ENCODE data around the gene TRPM1.
"Not testable (repeated sequence)": the region's sequence is repeated elsewhere in the genome, so short reads cannot be mapped to it uniquely, and the experiment has no call there.

Gene TRPM1

GRCh38 chr15:31116423-31117030 is 15.0 kb upstream of the TRPM1 start:
- DNase-seq (ENCODE audit: low read depth) = no peak

- DNase-seq (ENCODE audit: low read depth) = no peak
These were observed 9.6 kb upstream of the TRPM1 start for GRCh38 chr15:31111091-31111647.

- DNase-seq (ENCODE audit: low read depth) = no peak
These were observed 7.3 kb upstream of the TRPM1 start for GRCh38 chr15:31108836-31109235.

- no peak for DNase-seq (ENCODE audit: low read depth)
These were observed 5.2 kb upstream of the TRPM1 start for GRCh38 chr15:31106495-31107300.

DNA sequence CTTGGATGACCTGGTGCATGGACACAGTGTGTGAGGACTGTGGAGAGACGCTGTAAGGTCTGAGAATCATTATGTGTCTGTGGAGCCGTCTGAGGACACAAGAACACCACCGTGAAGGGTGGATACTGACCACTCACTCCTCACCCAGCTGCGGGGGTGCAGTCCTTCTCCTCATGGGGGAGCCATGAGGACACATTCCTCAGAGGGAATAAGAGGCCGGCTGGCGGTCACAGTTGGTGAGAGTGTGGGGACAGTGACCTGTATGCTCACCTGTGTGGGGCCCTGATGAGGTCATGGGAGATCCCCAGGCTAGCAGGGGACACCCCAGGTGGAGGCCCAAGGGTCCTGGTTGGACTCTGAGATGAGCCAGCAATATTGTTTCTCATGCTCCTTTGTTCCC is 2.5 kb upstream of the TRPM1 start:
- DNase-seq (ENCODE audit: low read depth) = no peak

DNA sequence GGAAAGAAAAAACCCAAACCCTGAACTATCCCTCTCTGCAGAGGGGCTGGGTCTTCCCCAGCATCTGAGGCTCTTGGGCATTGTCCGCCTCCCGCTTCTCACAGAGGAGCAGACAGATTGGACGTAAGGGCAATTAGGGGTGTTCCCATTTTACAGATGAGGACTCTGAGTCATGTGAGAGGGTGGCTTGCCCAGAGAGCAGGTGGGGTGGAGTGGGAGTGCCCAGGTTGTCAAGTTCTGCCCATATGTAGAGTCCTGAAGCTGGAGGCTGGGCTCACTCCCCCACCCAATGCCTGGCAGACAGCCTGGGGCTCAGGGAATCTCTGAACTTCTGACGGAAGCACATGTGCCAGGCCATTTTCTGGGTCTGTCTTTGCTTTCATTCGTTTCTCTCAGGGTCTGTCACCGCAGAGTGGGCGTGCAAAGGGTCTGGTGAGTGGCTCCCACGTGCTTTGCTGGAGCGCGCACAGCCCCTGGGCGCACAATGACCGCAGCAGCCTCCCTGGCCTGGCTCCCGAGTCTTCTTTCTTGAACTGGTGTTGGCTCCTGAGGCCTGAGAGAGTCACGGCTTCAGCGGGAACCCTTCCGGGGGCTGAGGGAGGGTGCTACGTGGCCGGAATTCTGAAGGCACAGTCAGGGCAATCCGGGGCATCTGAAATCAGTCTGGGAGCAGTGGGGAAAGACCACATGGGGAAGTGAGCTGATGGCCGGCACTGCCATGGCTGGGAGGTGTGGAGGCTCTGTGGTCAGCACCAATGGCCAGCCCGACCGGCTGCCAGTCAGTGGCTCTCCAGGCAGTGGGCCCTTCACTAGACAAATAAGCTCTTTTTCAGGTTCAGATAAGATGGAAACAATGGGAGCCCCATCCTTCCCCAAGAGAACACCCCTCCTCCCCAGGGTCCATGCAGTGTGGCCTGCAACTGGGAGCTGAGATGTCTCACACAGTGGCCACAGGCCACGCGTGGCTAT is 1.1 kb upstream of the TRPM1 start:
- no peak for DNase-seq (ENCODE audit: low read depth)

DNA sequence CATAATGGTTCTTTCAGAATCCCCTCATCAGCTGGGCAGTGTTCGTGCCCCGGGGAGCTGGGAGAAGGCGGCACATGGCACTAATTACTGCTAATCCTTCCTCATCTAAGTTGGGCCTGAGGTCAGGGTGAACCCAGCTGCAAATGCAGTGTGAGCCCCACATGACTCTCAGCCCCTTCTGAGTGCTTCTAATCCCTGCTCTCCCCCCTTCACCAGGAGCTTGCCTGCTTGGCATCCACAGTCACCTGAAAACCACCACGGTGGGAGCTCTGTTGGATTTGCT is 455 bp upstream of the TRPM1 start:
- DNase-seq (ENCODE audit: low read depth) = no peak

- DNase-seq (ENCODE audit: low read depth) = no peak
These were observed 787 bp downstream of the TRPM1 start for GRCh38 chr15:31100738-31101137.

- no peak for DNase-seq (ENCODE audit: low read depth)
These were observed 2.4 kb downstream of the TRPM1 start for GRCh38 chr15:31098953-31099740.

DNA sequence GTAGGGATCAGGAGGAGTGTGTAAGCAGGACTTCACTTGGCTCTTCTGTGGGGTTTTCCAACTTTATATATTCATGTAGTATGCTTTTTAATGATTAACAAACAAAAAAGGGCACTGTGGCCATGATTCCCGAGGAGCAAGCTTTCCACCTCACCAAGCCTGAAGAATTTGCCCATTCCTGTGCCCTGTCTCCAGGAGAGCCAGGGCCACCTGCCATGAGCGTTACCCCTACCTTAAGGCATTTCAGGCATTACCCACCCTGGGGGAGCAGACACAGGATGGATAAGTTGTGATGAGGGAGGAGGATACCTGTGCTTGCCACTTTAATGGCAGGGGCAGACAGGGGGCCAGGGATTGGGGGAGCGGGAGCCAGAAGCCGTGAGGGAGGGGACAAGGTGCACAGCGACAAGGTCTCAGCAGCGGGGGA is 3.0 kb downstream of the TRPM1 start:
- DNase-seq (ENCODE audit: low read depth) = no peak

- no peak for DNase-seq (ENCODE audit: low read depth)
These were observed 5.0 kb downstream of the TRPM1 start for GRCh38 chr15:31096563-31096962.

DNA sequence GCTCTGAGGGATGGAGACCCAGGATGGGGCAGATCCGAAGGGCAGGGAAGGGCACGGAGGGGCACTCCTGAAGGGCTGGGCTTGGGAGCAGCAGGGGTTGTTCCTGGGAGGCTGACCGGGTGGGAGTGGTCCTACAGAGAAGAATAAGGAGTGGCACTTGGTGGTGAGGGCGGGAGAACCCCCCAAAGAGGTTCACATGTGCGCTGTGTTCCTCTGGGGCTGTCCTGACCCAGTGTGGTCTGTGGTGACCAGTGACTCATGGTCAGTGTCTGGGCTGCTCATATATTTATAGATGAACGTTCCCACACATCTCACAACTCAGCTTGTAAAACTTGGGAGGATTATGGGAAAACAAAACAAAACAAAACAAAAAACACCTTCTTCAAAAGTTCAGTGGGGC is 10.0 kb downstream of the TRPM1 start:
- no peak for DNase-seq (ENCODE audit: low read depth)

DNA sequence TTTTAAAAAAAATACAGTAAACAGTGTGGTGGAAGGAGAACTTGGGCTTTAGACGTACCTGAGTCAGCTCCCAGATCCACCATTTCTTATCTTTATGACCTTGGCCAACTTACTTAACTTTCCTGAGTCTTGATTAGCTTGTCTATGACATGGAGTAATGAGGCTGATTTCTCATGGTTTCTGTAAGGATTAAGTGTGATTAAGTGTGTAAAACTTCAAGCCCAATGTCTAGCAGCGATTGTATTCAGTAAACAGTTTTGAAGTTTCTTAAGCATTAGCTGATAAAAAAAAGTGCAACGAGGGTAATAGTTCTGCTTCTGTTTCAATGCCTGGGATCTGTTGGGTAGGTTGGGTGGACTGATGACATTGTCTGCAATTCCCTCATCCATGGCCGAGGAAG is 10.8 kb downstream of the TRPM1 start:
- no peak for DNase-seq (ENCODE audit: low read depth)

- DNase-seq (ENCODE audit: low read depth) = no peak
These were observed 12.0 kb downstream of the TRPM1 start for GRCh38 chr15:31089368-31090047.

- DNase-seq (ENCODE audit: low read depth) = no peak
These were observed 12.7 kb downstream of the TRPM1 start for GRCh38 chr15:31088672-31089367.

DNA sequence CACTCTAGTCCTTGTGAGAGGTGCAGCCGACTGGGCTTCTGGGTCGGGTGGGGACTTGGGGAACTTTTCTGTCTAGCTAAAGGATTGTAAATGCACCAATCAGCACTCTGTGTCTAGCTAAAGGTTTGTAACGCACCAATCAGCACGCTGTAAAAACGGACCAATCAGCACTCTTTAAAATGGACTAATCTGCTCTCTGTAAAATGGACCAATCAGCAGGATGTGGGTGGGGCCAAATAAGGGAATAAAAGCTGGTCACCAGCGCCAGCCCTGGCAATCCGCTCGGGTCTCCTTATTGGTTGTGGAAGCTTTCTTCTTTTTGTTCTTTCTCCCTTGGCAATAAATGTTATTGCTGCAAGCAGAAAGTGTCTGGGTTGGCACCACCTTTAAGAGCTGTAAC is 13.5 kb downstream of the TRPM1 start:
- DNase-seq (ENCODE audit: low read depth) = not testable (repeated sequence)

GRCh38 chr15:31086344-31086743 is 15.2 kb downstream of the TRPM1 start:
- DNase-seq (ENCODE audit: low read depth) = no peak

- DNase-seq (ENCODE audit: low read depth) = no peak
These were observed 16.2 kb downstream of the TRPM1 start for GRCh38 chr15:31085359-31085758.

- DNase-seq (ENCODE audit: low read depth) = no peak
These were observed 17.3 kb downstream of the TRPM1 start for GRCh38 chr15:31084176-31084575.

DNA sequence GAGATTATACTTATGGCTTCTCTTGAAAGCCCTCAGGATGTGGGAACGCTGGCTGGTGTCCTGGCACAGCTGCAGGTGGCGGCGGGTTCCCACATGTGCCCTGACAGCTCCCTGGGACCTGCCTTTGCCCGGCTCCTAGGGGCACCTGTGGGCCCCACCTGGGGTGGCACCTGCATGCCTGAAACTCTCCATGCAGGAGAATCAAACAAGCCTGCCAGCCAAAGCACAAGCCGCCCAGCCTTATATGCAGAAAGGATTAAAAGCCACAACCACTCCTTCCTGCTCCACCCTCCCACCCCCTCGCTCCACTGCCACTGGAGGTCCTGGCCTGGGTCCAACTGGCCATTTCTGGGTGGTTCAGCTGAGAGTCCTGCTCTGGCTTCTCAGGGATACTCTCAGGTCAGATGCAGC is 18.1 kb downstream of the TRPM1 start:
- no peak for DNase-seq (ENCODE audit: low read depth)
